Ectodermal cell (in vitro differentiated cells): ENCODE measurements around the gene RASSF10.

Experiments used
- H3K27ac ChIP-seq: 2 replicates; pipeline ENCODE4 v1.7.0; 2013; ENCODE audit warnings: mild to moderate bottlenecking, low read depth, low read length; ENCODE audit not compliant: insufficient read depth, poor library complexity, severe bottlenecking
- H3K27me3 ChIP-seq: 2 replicates; pipeline ENCODE4 v1.7.0; 2013; ENCODE audit warnings: mild to moderate bottlenecking, low read length; ENCODE audit not compliant: insufficient read depth, control insufficient read depth, poor library complexity, severe bottlenecking
- H3K36me3 ChIP-seq: one replicate; pipeline ENCODE4 v1.7.0; 2013; ENCODE audit warnings: low read length; ENCODE audit not compliant: control insufficient read depth, insufficient read depth
- H3K4me1 ChIP-seq: one replicate; pipeline ENCODE4 v1.7.0; 2013; ENCODE audit warnings: low read length; ENCODE audit not compliant: control insufficient read depth, insufficient read depth
- H3K4me3 ChIP-seq: 2 replicates; pipeline ENCODE4 v1.7.0; 2013; ENCODE audit warnings: low read depth, low read length, control low read depth; ENCODE audit not compliant: insufficient read depth
- H3K9me3 ChIP-seq: 2 replicates; pipeline ENCODE4 v1.7.0; 2013; ENCODE audit warnings: mild to moderate bottlenecking, low read length, moderate library complexity; ENCODE audit not compliant: control insufficient read depth
- WGBS, 2 experiments: methylation state at CpG; one replicate each; pipeline ENCODE4 v1.1.7; 2013; ENCODE audit warnings: missing lambda C conversion rate in 2 of 2; 5-methylcytosine and 5-hydroxymethylcytosine counted together

RASSF10 gene

GRCh38 chr11:13016415-13016814 lies 7.3 kb downstream of the RASSF10 start:
- H3K27me3 ChIP-seq = peaks cover 15% of the 10 kb centered on the region
- no peaks in the 10 kb centered on the region for H3K9me3 ChIP-seq
- H3K4me1 ChIP-seq = peaks cover 24% of the 10 kb centered on the region
- H3K27ac ChIP-seq = no peak overlapping the region
- H3K4me3 ChIP-seq = no peak overlapping the region
- H3K36me3 ChIP-seq = no peaks in the 10 kb centered on the region

- Histone ChIP-seq H3K4me1 (no peaks in the 10 kb centered on the region), H3K27ac (no peak overlapping the region), H3K4me3 (no peak overlapping the region), H3K9me3 (no peaks in the 10 kb centered on the region), H3K36me3 (no peaks in the 10 kb centered on the region), H3K27me3 (no peaks in the 10 kb centered on the region)
- 91 to 100% methylated on average over 1 to 4 of the region's 4 CpGs for WGBS, 2 experiments
These were observed 10.2 kb downstream of the RASSF10 start for GRCh38 chr11:13019313-13019712.

- Histone ChIP-seq H3K27me3 (no peaks in the 10 kb centered on the region), H3K4me3 (no peak overlapping the region), H3K9me3 (no peaks in the 10 kb centered on the region), H3K36me3 (no peaks in the 10 kb centered on the region), H3K4me1 (no peaks in the 10 kb centered on the region), H3K27ac (no peak overlapping the region)
- WGBS, 2 experiments = 86 to 90% methylated on average over 5 of the region's 5 CpGs
These were observed 14.3 kb downstream of the RASSF10 start for GRCh38 chr11:13023423-13023822.

- Histone ChIP-seq H3K4me3 (no peak overlapping the region), H3K27me3 (no peaks in the 10 kb centered on the region), H3K4me1 (no peaks in the 10 kb centered on the region), H3K9me3 (no peaks in the 10 kb centered on the region), H3K36me3 (no peaks in the 10 kb centered on the region), H3K27ac (no peak overlapping the region)
- WGBS, 2 experiments = 85 to 90% methylated on average over 4 of the region's 4 CpGs
These were observed 17.6 kb downstream of the RASSF10 start for GRCh38 chr11:13026722-13027121.

- Histone ChIP-seq H3K4me3 (no peak overlapping the region), H3K9me3 (no peaks in the 10 kb centered on the region), H3K4me1 (no peaks in the 10 kb centered on the region), H3K27me3 (no peaks in the 10 kb centered on the region), H3K27ac (no peak overlapping the region), H3K36me3 (no peaks in the 10 kb centered on the region)
- WGBS, 2 experiments = 91 to 98% methylated on average over 3 of the region's 3 CpGs
These were observed 19.2 kb downstream of the RASSF10 start for GRCh38 chr11:13028322-13028721.

GRCh38 chr11:13029872-13030271 lies 20.8 kb downstream of the RASSF10 start:
- Histone ChIP-seq H3K27ac (no peak overlapping the region), H3K36me3 (no peaks in the 10 kb centered on the region), H3K4me3 (no peak overlapping the region), H3K27me3 (no peaks in the 10 kb centered on the region), H3K9me3 (no peaks in the 10 kb centered on the region), H3K4me1 (no peaks in the 10 kb centered on the region)
- 94 to 96% methylated on average over 3 of the region's 3 CpGs for WGBS, 2 experiments

GRCh38 chr11:13030857-13031256 lies 21.7 kb downstream of the RASSF10 start:
- no peak overlapping the region for H3K4me3 ChIP-seq
- WGBS, 2 experiments = 83 to 89% methylated on average over 3 of the region's 3 CpGs
- H3K36me3 ChIP-seq = no peaks in the 10 kb centered on the region
- no peaks in the 10 kb centered on the region for H3K27me3 ChIP-seq
- no peaks in the 10 kb centered on the region for H3K4me1 ChIP-seq
- H3K9me3 ChIP-seq = no peaks in the 10 kb centered on the region
- no peak overlapping the region for H3K27ac ChIP-seq

- no peak overlapping the region for H3K4me3 ChIP-seq
- no peak overlapping the region for H3K27ac ChIP-seq
- H3K27me3 ChIP-seq = no peaks in the 10 kb centered on the region
- no peaks in the 10 kb centered on the region for H3K4me1 ChIP-seq
- H3K36me3 ChIP-seq = no peaks in the 10 kb centered on the region
- no peaks in the 10 kb centered on the region for H3K9me3 ChIP-seq
These were observed 22.2 kb downstream of the RASSF10 start for GRCh38 chr11:13031349-13031748.

GRCh38 chr11:13033760-13034533 lies 24.8 kb downstream of the RASSF10 start:
- no peaks in the 10 kb centered on the region for H3K36me3 ChIP-seq
- no peaks in the 10 kb centered on the region for H3K4me1 ChIP-seq
- no peaks in the 10 kb centered on the region for H3K27me3 ChIP-seq
- no peaks in the 10 kb centered on the region for H3K9me3 ChIP-seq
- WGBS, 2 experiments = 83 to 85% methylated on average over 4 of the region's 4 CpGs
- no peak overlapping the region for H3K4me3 ChIP-seq
- no peak overlapping the region for H3K27ac ChIP-seq

GRCh38 chr11:13035711-13036110 lies 26.6 kb downstream of the RASSF10 start:
- Histone ChIP-seq H3K4me3 (no peak overlapping the region), H3K27me3 (no peaks in the 10 kb centered on the region), H3K27ac (no peak overlapping the region), H3K36me3 (no peaks in the 10 kb centered on the region), H3K9me3 (no peaks in the 10 kb centered on the region), H3K4me1 (no peaks in the 10 kb centered on the region)
- 96 to 99% methylated on average over 3 to 4 of the region's 4 CpGs for WGBS, 2 experiments

GRCh38 chr11:13036235-13036634 lies 27.1 kb downstream of the RASSF10 start:
- Histone ChIP-seq H3K36me3 (no peaks in the 10 kb centered on the region), H3K27me3 (no peaks in the 10 kb centered on the region), H3K4me1 (no peaks in the 10 kb centered on the region), H3K4me3 (no peak overlapping the region), H3K9me3 (no peaks in the 10 kb centered on the region), H3K27ac (no peak overlapping the region)
